Measurements from ENCODE around the gene SEMA7A. TPM values are rescaled to one million over a fixed set of nuclear protein-coding genes. Genes with fewer than 3 reads are reported as not detected.

SEMA7A gene
- total and polyA plus RNA-seq, 3 donors from 2014 or later, result 80.7 to 220 (median 217) TPM

- no peaks in the 10 kb centered on the region for H3K27me3 ChIP-seq
- no peak overlapping the region for H3K4me3 ChIP-seq
- no peak for DNase-seq
- no peak overlapping the region for H3K27ac ChIP-seq
- no peaks in the 10 kb centered on the region for H3K9me3 ChIP-seq
- H3K36me3 ChIP-seq (ENCODE audit: low read depth, missing control alignments), result no peaks in the 10 kb centered on the region
- peaks cover 7% of the 10 kb centered on the region for H3K4me1 ChIP-seq
- TF ChIP-seq CTCF (IDR thresholded peaks at IDR 0.05) (no peak), POLR2A (IDR thresholded peaks at IDR 0.05) (no peak)
- intact Hi-C loops (cut with DNase I; ENCODE audit: low total_unique reads), result loop anchor here (10.0 kb wide), 1 partner anchor 150 kb away; no protein-coding TSS in a partner anchor
Observed at GRCh38 chr15:74454764-74455500, 21.2 kb upstream of the SEMA7A start.

GRCh38 chr15:74453925-74454763 lies 20.4 kb upstream of the SEMA7A start:
- H3K27ac ChIP-seq, result no peak overlapping the region
- 85 to 90% methylated on average over 13 of the region's 13 CpGs for WGBS, 2 donors
- no peak overlapping the region for H3K4me3 ChIP-seq
- no peaks in the 10 kb centered on the region for H3K9me3 ChIP-seq
- no peak for TF ChIP-seq POLR2A (IDR thresholded peaks at IDR 0.05)
- no peak for TF ChIP-seq CTCF (IDR thresholded peaks at IDR 0.05)
- no peak for DNase-seq
- intact Hi-C loops (cut with DNase I; ENCODE audit: low total_unique reads), result loop anchor here (10.0 kb wide), 1 partner anchor 151 kb away; no protein-coding TSS in a partner anchor
- H3K36me3 ChIP-seq (ENCODE audit: low read depth, missing control alignments), result no peaks in the 10 kb centered on the region
- H3K4me1 ChIP-seq, result peaks cover 7% of the 10 kb centered on the region
- no peaks in the 10 kb centered on the region for H3K27me3 ChIP-seq

GRCh38 chr15:74451861-74452835 lies 18.4 kb upstream of the SEMA7A start:
- H3K36me3 ChIP-seq (ENCODE audit: low read depth, missing control alignments), result no peaks in the 10 kb centered on the region
- DNase-seq, result no peak
- no peak overlapping the region for H3K4me3 ChIP-seq
- H3K27ac ChIP-seq, result no peak overlapping the region
- intact Hi-C loops (cut with DNase I; ENCODE audit: low total_unique reads), result loop anchor here (10.0 kb wide), 1 partner anchor 153 kb away; no protein-coding TSS in a partner anchor
- 82 to 84% methylated on average over 13 to 16 of the region's 16 CpGs for WGBS, 2 donors
- no peak for TF ChIP-seq POLR2A (IDR thresholded peaks at IDR 0.05)
- TF ChIP-seq CTCF (IDR thresholded peaks at IDR 0.05), result no peak
- H3K9me3 ChIP-seq, result no peaks in the 10 kb centered on the region
- H3K27me3 ChIP-seq, result no peaks in the 10 kb centered on the region
- peaks cover 7% of the 10 kb centered on the region for H3K4me1 ChIP-seq

- no peak overlapping the region for H3K27ac ChIP-seq
Observed at GRCh38 chr15:74451322-74451721, 17.6 kb upstream of the SEMA7A start.

More at GRCh38 chr15:74451322-74451721, 17.6 kb upstream of the SEMA7A start:
- no peak for DNase-seq
- no peaks in the 10 kb centered on the region for H3K36me3 ChIP-seq (ENCODE audit: low read depth, missing control alignments)
- 84 to 96% methylated on average over 2 of the region's 2 CpGs for WGBS, 2 donors
- no peaks in the 10 kb centered on the region for H3K9me3 ChIP-seq
- TF ChIP-seq POLR2A (IDR thresholded peaks at IDR 0.05) (no peak), CTCF (IDR thresholded peaks at IDR 0.05) (no peak)
- H3K4me1 ChIP-seq, result peaks cover 7% of the 10 kb centered on the region
- H3K27me3 ChIP-seq, result no peaks in the 10 kb centered on the region
- no peak overlapping the region for H3K4me3 ChIP-seq
- intact Hi-C loops (cut with DNase I; ENCODE audit: low total_unique reads), result loop anchor here (10.0 kb wide), 1 partner anchor 153 kb away; no protein-coding TSS in a partner anchor
